HG03045 (cell line): ENCODE data around the gene PCDH9.

Experiments
- ATAC-seq: cut with Tn5 transposase; IDR thresholded peaks from one replicate; pipeline ENCODE4 v1.9.1; 2021; ENCODE audit warnings: mild to moderate bottlenecking, moderate library complexity; ENCODE audit not compliant: unreplicated experiment

Gene PCDH9

GRCh38 chr13:66693656-66694055 lies 536.5 kb downstream of the PCDH9 start:
- no peak for ATAC-seq

DNA sequence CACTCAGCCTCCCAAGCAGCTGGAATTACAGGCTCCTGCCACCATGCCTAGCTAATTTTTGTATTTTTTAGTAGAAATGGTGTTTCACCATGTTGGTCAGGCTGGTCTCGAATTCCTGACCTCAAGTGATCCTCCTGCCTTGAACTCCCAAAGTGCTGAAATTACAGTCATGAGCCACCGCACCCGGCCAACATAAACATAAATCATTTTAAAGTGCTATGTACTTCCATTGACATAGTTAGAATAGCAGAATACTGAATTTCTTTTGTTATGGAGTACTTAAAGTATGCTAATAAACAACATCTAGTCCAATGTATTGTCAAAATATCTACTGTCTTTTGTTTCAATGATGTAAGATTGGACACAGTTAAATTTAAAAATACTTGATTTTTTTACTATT lies 539.0 kb downstream of the PCDH9 start:
- no peak for ATAC-seq

DNA sequence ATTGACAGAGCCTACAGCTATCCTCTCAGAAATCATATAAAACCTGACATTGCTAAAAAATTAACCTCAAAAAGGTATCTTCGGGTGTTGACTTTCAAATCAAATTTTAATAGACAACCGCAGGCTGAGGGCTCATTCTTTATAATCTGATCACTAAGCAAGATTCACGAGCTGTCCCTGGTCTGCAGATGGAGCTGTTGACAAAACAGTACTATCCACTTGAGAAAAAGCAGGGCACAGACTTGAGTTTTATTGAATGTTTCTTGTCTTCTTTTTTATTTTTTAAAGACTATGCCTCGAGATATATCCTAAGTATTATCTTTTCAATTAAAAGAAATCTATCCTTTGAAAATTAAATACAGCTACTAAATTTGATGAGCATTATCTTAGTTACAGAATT lies 540.5 kb downstream of the PCDH9 start:
- ATAC-seq, result no peak

DNA sequence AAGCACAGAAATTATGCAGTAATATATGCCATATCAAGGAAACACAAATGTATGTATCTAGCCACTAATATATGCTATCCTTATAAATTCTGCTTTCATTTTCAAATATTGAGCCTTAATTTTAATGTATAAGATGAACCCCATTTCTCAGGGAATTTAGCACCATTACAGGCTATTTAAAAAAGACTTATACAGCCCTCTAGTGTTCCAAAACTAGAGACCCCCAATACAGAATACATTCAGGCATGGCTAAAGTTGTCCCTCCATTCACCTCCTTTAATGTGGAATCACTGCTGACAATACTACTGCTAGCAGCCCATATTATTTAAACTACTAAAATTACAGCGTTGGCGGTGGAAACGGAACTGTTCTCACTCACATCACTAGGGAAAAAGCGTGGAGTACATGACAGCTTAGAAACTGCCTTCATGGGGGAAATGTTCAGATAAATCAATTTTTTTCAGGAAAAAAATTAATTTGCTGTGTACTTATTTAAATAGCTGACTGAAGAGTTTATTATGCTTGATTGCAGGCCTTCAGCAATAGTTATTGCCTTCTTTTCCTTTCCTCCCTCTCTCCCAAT lies 541.0 kb downstream of the PCDH9 start:
- no peak for ATAC-seq

GRCh38 chr13:66681403-66681802 lies 548.7 kb downstream of the PCDH9 start:
- no peak for ATAC-seq

GRCh38 chr13:66680031-66680430 lies 550.1 kb downstream of the PCDH9 start:
- ATAC-seq, result no peak

- no peak for ATAC-seq
Measured at GRCh38 chr13:66675620-66676019, 554.5 kb downstream of the PCDH9 start.

DNA sequence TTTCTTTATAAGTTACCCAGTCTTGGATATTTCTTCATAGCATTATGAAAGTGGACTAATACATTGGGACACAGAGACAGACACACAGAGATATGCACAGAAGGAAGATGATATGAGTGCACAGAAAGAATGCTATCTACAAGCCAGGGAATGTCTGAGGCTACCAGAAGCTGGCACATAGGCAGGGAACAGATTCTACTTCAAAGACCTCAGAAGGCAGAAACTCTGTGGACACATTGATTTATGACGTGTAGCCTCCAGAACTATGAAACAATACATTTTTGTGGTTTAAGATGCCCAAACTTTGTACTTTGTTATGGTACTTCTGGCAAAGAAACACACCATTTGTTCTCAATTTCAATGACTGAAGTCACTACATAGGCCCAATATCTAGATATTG lies 556.7 kb downstream of the PCDH9 start:
- ATAC-seq, result no peak

- no peak for ATAC-seq
Measured at GRCh38 chr13:66665991-66666390, 564.1 kb downstream of the PCDH9 start.

DNA sequence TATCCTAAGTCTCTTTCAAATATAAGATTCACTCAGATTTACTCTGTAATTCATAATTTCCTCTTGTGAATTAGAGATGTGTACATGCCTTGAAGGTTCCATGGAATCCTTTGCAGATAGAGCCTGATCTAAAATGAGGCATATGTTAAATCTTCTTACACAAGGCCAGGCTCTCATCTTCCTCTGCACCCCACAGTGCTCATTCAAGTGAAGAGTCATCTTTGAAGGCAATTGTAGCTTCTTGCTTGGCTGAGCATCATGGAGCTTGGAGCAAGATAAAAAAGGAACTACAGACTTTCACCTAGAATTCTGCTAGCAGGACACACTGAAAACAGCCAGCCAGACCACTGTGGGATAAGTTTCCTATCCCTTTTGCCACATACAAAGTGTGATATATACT lies 566.4 kb downstream of the PCDH9 start:
- no peak for ATAC-seq

GRCh38 chr13:66663206-66663605 lies 566.9 kb downstream of the PCDH9 start:
- ATAC-seq, result no peak

GRCh38 chr13:66661336-66661735 lies 568.8 kb downstream of the PCDH9 start:
- ATAC-seq, result no peak

GRCh38 chr13:66660468-66660813 lies 569.7 kb downstream of the PCDH9 start:
- ATAC-seq, result no peak

DNA sequence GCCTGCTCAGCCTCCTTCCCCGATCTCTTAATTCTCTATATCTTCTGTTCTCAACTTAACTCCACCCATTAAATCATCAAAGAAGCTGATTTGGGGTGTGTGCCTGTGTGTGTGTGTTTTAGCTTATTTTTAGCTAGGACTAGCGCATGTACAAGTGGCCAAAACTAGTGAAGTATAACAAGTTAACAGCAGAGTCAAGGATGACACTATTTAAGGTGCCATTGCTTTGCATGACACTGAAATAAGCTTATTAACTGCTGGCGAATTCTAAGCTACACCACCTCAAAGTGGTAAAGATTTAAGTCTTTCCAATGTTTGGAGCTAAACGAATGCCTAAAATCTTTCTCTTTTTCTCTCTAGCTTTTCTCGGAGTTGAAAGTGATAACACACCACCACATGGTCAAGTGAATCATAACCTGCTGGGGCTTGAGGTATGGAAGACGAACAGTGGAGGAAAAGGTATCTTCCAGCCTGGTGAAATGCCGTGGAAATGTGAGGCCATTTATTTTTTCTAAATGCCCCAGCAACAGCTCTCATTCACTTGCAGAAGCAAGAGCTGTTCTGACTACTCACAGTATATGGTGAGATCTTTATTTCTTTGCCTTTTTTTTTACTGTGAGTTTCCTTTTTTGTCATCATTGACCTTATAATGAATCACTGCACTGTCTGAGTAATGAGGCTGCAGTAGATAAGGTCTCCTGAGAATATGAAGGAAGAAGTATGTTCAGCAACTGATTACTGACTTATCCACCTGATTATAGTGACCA lies 570.3 kb downstream of the PCDH9 start:
- no peak for ATAC-seq

DNA sequence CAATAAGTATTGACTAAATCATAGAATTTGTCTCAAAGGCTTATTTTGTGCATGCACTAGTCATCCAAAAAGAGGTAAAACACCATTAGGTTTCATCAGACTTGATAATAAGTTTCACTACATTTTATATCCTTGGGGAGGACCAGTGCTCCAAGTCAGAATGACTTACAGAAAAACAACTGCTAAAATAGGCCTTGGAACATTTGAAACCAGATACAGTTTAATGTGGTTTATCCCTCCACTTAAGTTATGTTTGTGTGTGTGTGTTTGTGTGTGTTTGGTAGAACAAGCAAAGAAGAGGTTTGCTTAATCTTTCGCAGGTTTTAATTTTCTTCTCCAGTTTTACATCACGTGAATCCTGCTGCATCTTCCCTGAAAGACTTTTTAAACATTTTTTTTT lies 570.9 kb downstream of the PCDH9 start:
- no peak for ATAC-seq

GRCh38 chr13:66657165-66657881 lies 572.8 kb downstream of the PCDH9 start:
- no peak for ATAC-seq

- no peak for ATAC-seq
Measured at GRCh38 chr13:66655847-66656454, 574.2 kb downstream of the PCDH9 start.

- ATAC-seq, result no peak
Measured at GRCh38 chr13:66644855-66645460, 585.2 kb downstream of the PCDH9 start.

DNA sequence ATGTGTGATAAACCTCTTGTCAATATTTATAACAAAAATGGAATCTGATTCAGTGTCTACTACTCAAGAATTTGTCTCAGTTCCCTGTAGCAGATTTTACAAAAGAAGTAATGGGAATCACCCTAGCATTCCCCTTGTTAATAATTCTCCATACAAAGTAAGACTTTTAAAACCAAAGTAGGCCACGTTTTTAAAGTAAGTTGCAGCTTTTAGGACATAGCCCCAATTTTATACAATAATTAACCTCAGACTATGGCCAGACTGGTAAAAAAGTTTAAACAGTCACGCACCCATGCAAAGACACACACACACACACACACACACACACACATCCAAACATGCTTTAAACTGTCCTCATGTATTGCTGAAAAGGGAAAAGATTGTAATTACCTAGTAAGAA lies 589.9 kb downstream of the PCDH9 start:
- ATAC-seq, result no peak

DNA sequence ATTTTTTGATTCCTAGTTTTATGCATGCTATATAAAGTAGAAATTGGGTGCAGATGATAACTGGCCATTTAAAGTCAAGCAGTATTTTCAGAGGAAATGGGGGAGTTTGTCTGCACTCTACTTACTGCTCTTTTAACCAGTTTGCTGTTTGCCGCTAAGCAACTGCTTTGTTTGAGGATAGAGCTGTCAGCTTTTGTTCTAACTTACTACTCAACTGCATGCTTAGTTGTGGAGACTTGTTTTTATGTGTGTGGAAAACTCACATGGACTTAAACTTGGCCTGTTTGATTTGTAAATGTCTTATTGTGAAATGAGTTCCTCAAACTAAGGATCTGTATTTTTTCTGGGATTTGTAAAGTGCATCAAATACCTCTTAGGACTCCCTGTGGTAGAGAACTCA lies 591.1 kb downstream of the PCDH9 start:
- ATAC-seq, result no peak

DNA sequence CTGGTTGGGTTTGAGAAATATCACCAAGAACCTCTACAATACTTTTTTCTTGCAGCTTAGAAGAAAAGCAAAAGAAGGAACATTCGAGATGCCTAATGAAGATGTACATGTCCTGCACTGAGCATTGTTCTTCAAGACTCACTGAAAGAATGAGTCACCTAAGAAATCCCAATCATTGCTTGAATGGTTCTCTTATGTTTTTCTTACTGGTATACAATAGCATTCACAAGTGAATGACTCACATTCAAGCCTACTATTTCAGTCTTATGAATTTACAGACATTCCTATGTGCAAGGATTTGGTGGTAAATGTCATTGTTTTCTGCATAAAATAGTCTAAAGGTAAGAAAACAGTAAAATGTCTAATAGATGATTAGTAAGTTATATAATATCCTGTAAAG lies 594.6 kb downstream of the PCDH9 start:
- ATAC-seq, result no peak
